Measurements from ENCODE around the gene OGFRL1.

OGFRL1 gene

DNA sequence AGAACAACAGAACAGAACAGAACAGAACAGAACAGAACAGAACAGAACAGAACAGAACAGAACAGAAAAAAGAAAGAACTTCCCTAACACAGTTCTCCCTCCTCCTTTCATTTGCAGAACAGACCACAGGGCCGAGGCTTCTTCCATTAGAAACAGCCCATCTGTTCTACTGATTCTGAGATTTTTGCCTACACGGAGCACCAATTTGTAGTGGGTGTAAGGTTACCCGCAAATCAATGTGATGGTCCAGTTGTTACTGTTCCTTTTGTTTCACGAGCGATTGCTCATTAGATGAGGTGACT is 734 bp upstream of the OGFRL1 start:
- DNase-seq: no peak

DNA sequence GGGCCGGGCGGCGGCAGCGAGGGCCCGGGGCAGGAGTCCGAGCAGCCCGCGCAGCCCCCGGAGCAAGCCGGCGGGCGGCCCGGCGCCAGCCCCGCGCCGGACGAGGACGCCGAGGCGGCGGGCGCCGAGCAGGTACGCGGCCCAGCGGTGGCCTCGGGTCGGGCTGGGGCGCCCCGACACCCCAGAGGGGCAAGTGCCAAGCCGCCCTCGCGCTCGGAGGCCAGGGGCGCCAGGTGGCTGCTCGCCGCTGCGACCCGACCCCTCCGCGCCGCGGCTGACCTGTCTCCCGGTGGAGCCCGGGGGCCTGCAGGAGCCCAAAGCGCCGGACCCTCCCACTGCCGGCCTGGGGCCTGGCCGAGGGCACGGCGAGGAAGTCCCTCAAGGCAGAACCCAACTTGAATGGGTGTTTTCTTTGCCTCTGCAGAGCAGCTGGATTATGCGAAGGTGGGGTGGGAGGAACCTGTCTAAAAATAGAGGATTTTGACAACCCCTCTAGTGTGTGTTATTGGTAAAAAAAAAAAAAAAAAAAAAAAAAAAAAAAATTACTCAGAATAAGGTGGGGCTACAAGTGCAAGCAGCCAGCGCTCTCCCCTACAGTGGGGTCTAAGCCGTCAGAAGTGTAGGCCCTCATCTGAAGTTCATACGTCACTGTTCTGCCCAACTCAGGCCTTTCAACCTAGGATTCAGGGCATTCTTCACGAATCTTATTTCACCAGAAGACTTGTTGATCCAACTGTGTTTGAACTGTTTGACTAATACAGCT is 609 bp downstream of the OGFRL1 start:
- no peak for DNase-seq

DNA sequence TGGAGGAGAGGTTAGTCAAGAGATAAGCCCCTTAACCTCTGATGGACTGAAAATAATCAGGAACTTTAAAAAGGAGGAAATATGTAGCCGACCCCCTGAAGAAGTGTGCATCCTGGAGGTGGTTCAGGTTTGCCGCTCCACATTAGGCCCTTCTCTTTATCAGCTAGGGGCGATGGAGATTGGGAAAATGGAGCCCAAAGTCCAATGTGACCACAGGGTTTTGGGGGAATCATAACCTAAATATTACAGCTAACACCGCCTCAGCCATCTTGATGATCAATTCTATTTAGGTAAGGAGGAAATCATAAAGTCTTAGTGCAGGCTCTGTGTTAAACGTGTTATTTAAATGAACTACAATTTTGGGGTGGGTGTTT is 1.2 kb downstream of the OGFRL1 start:
- DNase-seq: no peak

DNA sequence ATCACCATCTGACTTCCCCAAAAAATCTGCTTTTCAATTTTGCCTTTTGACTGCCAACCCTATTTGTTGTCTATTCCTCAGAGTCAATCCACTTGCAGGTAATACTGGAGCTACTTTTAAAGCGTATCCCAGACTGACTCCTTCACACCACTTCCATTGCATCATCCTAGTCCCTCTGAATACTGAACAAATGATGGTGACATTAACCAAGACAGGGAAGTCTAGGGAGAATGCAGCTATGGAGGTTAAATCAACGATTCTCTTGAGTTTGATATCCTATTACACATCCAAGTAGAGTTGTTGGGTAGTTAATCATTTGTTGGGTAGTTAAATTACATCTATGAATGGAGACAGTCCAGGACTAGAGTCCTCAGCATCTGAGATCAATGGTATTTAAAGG is 2.0 kb downstream of the OGFRL1 start:
- DNase-seq: no peak

DNA sequence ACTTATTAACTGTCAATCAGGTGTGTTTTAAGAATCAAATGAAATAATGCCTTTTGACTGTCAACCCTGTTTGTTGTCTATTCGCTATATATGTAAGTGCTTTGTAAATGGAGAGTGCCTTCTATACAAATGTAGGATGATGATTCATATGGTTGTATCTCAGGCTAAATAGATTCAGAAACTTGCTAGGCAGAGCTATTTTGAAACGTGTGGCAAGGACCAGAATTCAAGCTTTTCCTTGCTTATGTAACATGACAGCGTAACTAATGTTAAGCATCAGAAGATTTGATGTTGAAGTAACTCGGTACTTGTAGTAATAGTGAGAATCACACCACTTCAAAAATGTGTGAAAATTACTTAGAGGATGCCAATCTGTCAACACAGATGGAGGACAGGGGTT is 3.4 kb downstream of the OGFRL1 start:
- DNase-seq: no peak

DNA sequence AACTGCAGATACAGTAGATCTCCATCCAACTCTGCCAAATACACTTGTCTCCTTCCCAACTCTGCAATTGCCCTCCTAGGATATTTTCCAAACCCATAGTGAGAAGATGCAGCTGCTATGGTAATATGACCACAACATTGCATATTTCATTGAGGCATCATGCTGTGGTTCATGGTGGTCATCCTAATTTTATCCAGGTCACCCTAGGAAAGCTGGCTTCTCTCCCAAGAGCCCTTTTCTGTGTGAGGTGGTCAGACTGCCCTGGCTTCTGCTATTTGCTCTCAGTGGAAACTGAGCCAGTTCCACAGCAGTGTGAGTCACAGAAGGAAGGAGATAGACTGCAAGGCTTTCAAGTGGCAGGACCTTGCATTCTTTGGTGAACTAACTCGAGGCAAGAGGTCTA is 5.5 kb downstream of the OGFRL1 start:
- DNase-seq: no peak

DNA sequence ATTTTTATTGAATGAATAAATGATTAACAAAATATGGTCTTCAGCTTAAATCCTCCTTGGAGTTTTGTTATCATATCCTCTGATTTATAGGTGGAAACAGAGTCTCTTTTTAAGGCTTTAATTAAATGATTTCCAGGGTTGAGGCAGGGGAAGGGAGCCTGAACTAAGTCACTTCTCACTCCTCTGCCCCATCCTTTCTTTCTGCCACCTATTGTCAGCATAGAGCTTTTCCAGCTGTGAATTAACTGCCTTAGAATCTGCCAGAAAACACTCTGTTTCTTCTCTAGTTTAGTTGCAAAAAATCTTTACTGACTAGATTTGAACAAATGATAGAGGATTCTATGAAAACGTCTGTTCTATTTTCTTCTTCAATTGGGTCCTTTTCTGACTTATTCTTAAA is 9.8 kb downstream of the OGFRL1 start:
- no peak for DNase-seq

DNA sequence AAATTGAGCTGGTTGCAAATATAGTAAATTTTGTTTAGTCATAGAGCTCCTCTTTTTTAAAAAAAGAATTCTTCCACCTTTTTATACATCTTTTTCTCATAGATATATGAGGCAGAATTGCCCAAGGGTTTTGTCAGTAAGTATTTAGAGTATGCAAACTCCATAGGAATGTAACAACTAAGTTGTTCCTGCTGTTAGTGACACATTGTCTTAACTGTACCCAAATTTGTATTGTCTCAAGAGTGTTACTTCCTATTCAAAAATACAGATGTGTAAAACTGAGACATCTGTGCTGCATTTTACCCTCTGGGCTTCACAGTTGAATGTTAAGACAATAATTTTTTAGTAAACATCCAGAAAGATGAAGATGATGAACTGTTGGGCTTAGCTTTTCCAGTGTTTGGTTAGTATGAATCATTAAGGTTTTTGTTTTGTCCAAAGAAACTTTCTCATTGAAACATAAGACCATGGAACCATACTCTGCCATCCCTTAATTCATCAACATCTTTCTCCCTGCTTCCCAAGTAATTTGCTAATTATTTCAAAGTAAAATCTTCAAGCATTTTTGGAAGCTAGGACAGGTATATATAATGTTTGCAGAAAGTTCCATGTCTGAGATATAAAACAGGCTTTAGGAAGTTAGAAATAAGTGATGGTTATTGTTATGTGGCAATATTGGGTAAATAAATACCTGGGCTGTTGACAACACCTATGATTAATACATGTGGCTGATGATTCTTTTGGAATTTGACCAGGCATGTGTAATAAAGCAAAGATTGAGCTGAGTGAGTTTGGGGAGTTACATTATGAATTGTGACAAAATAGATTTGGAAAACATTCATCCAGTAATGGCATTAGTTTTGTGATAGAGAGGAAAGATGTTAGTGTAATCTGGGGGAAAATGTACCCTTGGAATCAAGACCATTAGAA is 11.2 kb downstream of the OGFRL1 start:
- DNase-seq: no peak

DNA sequence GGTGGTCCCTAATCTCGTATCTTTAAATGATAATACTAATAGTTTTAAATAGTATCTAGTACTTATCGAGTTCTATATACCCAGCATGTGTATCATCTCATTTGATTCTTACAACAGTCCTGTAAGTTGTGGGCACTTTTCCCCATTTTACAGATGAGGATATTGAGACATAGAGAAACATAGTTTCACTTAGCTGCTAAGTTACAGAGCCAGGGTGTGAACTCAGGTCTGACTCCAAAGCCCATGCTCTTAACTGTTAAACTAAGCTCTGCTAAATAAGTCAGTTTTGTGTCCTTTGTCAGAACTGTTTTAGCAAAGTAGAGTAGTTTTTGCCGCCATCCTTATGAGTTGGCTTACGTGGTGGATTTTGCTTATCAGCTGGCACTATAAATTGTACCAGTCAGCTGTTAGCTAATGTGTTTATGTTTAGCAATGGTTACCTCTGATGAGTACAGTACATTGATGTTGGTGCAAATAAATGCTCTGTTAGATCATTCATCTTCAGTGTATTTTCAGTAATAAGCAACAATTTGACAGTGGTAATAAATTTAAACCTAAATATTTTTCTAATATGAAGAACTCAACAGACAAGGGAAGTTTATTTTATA is 12.1 kb downstream of the OGFRL1 start:
- no peak for DNase-seq

DNA sequence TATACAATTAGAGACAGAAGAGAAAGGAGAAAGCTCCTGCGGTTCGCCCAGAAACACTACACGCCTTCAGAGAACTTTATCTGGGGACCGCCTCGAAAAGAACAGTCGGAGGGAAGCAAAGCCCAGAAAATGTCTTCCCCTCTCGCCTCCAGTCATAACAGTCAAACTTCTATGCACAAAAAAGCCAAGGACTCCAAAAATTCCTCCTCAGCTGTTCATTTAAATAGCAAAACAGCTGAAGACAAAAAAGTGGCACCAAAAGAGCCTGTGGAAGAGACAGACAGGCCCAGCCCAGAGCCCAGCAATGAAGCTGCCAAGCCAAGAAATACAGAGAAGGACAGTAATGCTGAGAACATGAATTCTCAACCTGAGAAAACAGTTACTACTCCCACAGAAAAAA is 12.9 kb downstream of the OGFRL1 start:
- DNase-seq: no peak

DNA sequence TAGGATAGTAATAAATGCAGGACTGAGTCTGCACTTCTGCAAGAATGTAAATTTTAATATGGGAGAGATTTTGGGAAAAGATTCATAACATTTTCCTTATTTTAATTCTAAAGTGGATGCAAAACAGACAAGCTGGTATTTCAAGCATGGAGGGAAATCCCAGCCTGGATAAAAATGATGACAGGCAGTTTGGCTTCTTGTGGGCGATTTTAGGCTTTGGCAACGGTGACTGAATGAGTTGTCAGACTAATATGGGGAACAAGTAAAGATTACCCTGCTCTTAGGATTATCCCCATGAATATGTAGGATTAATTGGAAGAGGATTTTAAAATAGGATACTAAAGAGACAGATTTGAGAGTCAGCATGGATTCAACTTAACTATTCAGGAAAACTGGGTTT is 21.0 kb downstream of the OGFRL1 start:
- no peak for DNase-seq

DNA sequence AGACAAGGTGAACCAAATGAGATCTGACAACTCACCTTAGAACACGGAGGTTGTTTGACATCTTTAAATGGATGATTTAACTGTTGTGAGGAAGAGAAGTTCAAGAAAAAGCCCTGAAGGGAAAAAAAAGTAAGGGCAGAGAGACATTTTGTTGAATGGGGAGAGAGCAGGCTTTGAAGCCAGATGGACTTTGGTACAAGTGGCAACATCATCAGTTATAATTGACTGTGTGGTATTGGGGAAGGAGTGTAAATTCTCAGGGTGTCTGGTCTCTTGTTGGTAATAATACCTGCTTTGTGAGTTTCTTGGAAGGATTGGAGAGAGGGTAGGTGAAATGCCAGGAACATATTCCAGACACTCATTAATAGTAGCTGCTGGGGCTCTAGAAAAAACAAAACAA is 21.6 kb downstream of the OGFRL1 start:
- no peak for DNase-seq

DNA sequence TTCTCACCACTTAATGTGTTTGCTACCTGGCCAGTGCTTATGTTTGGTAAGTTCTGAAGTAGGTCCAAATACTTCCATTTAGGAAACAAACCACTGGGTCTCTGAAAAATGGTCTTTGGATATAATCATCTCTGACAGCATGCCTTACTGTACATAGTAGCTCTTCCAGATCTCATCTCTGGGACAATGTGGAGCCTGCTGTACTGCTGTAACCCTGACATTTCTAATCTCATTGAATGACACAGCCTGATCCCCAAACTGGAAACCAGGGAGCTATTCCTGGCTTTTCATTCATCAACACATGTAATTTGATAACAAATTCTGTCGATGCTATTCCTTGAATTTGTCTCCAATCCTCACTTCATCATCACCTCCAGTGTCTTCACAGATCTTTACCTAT is 23.5 kb downstream of the OGFRL1 start:
- DNase-seq: no peak

DNA sequence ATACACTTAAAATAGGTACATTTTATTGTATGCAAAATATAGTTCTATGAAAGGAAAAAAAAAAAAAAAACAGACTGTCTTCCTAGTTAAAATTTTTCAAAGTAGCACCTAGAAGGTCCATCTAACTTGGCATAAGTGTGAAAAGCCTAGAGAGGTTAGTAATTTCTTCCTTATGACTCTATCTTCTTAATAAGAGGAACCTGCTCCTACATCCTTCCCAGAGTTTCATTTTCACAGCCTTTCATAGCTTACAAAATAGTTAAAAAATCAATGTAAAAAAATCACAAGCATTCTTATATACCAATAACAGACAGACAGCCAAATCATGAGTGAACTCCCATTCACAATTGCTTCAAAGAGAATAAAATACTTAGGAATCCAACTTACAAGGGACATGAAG is 28.8 kb downstream of the OGFRL1 start:
- no peak for DNase-seq

DNA sequence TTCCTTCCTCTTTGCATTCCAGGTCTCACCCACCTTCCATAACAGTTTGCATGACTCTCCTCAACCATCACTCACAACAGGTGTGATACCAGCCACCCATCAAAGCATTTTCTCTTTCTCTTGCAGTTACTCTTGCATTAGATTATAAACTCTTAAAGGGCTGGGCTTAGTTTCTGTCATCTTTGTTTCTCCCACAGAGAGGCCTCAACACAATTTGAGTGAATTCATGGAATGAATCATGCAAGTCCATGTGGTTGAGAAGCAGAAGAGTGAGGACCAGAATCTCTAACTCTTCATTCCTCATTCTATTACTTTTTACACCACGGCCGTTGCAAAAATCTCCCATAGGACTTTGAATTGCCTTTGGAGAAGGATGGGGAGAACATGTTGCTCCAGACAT is 31.4 kb downstream of the OGFRL1 start:
- DNase-seq: no peak

DNA sequence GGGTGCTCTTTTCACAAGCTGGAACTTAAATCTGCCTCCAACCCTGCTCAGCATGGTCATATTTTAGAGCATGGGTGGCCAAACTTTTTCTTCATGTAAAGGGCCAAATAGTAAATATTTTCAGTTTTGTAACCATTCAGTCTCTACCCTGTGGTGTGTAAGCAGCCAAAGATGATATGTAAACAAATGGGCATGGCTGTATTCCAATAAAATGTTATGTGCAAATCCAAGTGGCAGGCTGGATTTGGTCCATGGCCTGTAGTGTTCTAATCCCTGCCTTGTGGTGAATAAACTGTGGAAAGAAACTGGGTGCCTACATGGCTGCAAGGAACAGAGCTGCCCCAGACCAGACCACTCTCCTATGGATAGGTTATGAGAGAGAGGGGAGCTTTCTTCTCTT is 32.7 kb downstream of the OGFRL1 start:
- no peak for DNase-seq

DNA sequence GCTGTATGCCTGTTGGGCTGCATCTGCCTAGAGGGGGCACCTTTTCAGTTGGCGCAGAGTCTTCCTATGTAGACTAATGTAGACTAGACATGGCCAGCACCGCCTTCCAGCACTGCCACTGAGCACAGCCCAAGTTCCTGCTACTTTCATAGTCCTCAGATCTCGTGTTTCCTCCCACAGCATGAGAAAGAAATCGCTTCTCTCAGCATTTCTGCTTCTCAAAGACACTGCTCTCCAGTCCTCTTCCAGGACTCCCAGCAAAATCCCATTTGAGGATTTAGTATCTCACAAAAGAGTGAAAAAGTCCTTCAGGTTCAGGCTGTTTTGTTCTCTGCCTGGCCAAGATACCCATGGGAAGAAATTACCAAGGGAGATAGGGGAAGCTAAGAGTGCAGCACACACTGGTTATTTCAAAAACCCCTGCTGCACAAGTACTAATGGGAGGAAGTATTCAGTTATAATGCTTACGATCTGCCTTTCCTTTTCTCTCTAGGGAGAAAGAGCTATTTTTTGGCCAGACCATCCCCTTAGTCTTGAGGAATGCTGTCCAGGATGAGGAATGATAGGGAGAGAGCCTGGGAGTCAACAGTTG is 35.7 kb downstream of the OGFRL1 start:
- no peak for DNase-seq

DNA sequence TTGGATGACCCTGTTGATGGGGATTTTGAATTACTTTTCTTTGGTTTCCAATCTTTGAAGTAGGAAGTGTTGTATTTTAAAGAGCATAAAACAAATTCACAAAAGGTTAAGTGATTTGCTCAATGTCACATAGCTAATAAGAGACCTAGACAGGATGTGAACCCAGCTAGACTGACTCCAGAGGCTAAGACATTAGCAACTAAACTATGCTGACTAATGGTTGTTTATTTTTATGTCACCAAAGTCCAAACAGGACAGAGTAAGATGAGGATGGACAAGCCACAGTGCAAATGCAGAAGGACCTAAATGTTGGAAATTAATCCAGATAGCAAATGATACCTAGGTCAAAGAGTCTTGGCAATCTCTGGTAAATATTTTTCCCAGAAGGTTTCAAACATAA is 38.0 kb downstream of the OGFRL1 start:
- no peak for DNase-seq

DNA sequence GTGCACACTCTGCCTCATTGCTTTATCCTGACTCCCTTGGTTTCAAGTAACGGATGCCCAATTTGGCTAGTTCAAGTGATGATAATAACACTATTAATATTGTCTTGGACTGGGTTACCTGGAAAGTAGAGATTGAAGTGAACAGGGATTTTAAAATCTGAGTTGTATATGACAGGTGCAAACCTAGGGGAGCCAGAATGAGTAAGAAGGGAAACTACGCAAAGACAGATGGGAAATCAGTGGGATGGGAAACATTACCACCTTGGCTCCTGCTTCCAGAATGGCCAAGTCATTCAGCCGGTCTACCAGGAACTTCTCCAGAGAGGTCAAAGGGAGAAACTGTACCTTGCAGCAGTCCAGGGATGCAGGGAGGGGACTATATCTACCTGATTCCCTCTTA is 41.9 kb downstream of the OGFRL1 start:
- no peak for DNase-seq

DNA sequence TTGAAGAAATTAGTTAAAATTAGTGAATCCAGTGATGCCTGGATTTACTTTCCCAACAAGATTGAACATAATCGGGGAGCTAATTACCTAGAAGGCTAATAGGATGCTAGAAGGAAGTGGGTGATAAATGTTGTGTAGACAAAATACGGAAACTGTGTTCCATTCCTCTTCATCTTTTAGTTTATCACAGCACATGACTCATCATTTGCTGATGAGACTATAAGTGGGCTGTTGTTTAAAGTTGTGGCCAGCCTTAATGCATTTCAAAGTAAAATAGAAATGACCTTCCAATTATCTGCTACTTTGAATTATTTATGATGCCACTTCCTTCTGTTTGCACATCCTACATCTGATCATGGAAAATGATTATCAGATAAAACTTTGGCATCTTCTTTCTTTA is 43.4 kb downstream of the OGFRL1 start:
- DNase-seq: no peak

DNA sequence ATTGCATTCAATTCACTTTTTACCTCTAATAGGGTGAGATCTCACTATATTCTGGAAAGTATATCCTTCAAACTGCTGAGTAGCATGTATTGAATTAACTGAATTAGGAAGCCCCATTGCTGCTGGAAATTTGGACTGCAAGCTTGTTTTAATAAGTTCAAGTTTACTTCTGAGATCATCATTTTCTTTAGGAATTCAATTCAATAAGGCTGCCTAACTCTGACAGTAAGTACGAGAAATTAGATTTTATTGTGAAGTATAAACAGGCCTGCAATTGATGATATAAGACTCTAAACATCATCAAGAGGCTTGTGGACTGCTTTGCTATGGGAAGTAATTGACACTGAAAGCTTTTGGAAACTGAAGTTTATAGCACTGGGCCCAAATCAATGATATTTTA is 44.4 kb downstream of the OGFRL1 start:
- DNase-seq: no peak

DNA sequence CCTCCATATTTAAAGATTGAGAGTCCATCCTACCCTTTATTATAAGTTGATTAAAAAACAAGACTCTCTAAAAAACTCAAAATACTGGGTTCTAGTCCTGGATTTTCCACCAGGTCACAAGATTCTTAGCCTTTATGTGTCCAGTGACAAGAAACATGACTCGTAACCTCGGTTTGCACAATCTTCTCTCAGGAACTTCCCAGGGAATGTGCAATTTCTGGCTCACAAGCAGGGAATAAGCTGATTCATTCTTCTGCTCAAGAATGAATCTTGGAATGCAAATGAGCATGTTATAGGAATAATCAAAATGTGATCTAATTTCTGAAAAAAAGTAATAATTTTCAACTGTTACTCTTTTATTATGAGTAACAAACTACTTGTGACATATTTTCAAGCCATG is 45.1 kb downstream of the OGFRL1 start:
- DNase-seq: no peak

DNA sequence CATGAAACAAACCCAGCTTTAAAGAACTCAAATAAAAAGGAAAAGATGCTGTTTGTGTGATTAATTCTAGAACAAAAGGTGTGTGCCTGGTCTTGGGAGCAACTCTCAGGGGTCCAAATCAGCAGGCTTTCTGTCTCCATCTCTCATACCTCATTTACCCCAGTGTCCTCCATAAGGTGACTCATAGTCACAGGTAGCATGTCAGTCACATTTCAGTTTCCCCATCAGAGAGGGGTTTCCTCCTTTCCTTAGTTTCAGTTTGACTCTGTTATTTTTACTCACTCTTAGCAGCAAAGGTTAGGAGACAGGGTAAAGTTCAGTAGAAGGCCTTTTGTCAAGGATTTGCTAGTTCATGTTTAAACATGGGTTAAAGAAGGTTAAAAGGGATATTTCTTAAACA is 46.2 kb downstream of the OGFRL1 start:
- DNase-seq: no peak

DNA sequence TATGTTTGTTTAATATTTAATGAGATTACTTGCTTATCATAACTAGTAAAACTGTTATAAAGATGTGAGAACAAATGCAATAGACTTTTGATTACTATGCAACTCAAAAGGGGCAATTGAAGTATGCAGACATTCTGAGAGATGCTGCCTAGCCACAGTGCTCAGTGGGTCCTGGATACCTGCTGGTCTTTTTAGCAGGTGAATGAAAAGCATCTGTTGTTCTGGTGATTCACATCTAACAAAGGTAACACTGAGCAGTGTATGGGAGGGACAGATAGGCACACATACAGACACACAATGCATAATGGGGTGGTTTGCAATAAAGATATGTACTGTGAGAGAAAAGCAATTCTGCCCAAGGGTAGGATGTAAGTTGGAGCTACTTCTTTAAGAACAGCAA is 46.9 kb downstream of the OGFRL1 start:
- no peak for DNase-seq
